ENCODE data around the gene INPPL1.

Gene INPPL1

DNA sequence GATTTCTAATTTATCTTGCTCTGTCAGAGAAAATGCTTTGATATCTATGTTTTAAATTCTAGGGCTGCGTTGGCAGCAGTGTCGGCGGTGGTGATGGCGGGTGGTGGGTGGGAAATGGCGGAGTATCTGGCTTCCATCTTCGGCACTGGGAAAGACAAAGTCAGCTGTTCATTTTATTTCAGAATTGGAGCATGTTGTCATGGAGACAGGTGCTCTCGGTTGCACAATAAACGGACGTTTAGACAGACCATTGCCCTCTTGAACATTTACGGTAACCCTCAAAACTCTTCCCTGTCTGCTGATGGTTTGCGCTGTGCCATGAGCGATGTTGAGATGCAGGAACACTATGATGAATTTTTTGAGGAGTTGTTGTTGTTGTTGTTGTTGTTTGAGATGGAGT, 55.5 kb downstream of the INPPL1 start:
- no peak for DNase-seq (ENCODE audit: low read depth, low spot score)

DNA sequence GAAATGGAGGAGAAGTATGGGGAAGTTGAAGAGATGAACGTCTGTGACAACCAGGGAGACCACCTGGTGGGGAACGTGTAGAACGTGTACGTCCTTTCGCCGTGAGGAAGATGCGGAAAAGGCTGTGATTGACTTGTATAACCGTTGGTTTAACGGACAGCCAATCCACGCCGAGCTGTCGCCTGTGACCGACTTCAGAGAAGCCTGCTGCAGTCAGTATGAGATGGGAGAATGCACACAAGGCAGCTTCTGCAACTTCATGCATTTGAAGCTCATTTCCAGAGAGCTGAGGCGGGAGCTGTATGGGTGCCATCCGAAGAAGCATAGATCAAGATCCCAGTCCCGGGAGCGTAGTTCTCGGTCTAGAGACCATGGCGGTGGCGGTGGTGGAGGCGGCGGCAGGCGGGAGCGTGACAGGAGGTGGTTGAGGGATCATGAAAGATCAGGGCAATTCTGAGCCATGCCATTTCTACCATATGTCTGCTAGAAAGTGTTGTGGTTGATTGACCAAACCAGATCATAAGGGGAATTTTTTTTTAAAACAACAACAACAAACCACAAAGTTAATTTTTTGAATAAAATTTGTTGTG, 56.3 kb downstream of the INPPL1 start:
- no peak for DNase-seq (ENCODE audit: low read depth, low spot score)

DNA sequence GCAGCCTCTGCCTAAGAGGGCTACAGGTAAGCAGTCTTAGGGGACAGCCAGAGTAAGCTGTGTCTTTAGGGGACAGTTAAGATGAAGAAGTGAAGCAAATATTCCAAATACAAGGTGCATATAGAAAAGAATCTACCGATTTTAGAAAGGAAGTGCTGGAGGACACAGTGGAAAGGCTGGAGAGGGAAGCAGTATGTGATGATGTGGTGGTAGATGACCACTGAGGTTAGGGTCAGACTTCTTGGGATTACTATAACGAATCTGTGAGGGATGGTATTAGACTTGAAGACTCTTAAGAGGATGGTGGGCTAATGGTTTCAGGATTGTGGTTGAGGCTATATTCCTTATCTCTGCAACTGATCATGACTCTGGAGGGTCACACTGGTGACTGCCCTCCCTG, 59.4 kb downstream of the INPPL1 start:
- DNase-seq (ENCODE audit: low read depth, low spot score), result no peak

DNA sequence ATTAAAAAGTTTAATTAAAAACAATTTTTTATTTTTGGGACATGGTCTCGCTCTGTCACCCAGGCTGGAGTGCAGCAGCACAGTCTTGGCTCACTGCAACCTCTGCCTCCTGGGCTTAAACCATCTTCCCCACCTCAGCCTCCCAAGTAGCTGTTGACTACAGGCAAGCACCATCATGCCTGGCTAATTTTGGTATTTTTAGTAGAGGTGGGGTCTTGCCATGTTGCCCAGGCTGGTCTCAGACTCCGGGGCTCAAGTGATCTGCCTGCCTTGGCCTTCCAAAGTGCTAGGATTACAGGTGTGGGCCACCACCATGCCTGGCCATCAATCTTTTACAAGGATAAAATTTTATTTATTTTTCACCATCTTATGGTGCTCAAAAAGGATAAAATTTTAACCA, 62.7 kb downstream of the INPPL1 start:
- no peak for DNase-seq (ENCODE audit: low read depth, low spot score)

All from smooth muscle cell of the brain vasculature (primary cell).